Neural progenitor cell (in vitro differentiated cells): ENCODE measurements around the gene PIMREG. TPM values are rescaled to one million over a fixed set of nuclear protein-coding genes. Genes with fewer than 3 reads are reported as not detected.

ENCODE experiments used
- DNase-seq: peaks from one replicate; pipeline ENCODE4 v3.0.0-alpha.2; 2016; ENCODE audit warnings: low spot score
- H2AFZ ChIP-seq: fragments of 200-600 bp; sonication (generic); replicated peaks from 2 replicates; pipeline ENCODE4 v1.6.1; 2016; ENCODE audit warnings: antibody characterized with exemption
- H3F3A ChIP-seq: fragments of 200-600 bp; sonication (generic); 2 replicates; pipeline ENCODE4 v1.6.1; 2016; ENCODE audit warnings: antibody characterized with exemption, low read depth
- H3K27ac ChIP-seq: fragments of 200-600 bp; sonication (generic); 2 replicates; pipeline ENCODE4 v1.5.1; 2016; ENCODE audit warnings: mild to moderate bottlenecking
- H3K27me3 ChIP-seq: fragments of 200-600 bp; sonication (generic); 2 replicates; pipeline ENCODE4 v1.6.1; 2016; ENCODE audit warnings: mild to moderate bottlenecking, moderate library complexity
- H3K36me3 ChIP-seq: fragments of 200-600 bp; sonication (generic); 2 replicates; pipeline ENCODE4 v1.5.1; 2016
- H3K4me1 ChIP-seq: fragments of 200-600 bp; sonication (generic); 2 replicates; pipeline ENCODE4 v1.6.1; 2016; ENCODE audit warnings: mixed run types
- H3K4me2 ChIP-seq: fragments of 200-600 bp; sonication (generic); 2 replicates; pipeline ENCODE4 v1.6.1; 2016
- H3K4me3 ChIP-seq: fragments of 200-600 bp; sonication (generic); 2 replicates; pipeline ENCODE4 v1.5.1; 2016
- H3K79me2 ChIP-seq: fragments of 200-600 bp; sonication (generic); 2 replicates; pipeline ENCODE4 v1.6.1; 2016; ENCODE audit warnings: low read depth
- H3K9ac ChIP-seq: fragments of 200-600 bp; sonication (generic); 2 replicates; pipeline ENCODE4 v1.6.1; 2016
- H3K9me3 ChIP-seq: fragments of 200-600 bp; sonication (generic); 2 replicates; pipeline ENCODE4 v1.5.1; 2016; ENCODE audit warnings: low read depth
- H4K20me1 ChIP-seq: fragments of 200-600 bp; sonication (generic); 2 replicates; pipeline ENCODE4 v1.6.1; 2016; ENCODE audit warnings: low read depth
- H3K27ac Mint-ChIP-seq: 3 replicates; pipeline ENCODE4 v1.8.0; 2021; ENCODE audit warnings: mixed read lengths
- H3K27me3 Mint-ChIP-seq: 2 replicates; pipeline ENCODE4 v1.8.0; 2022; ENCODE audit warnings: low read depth, mild to moderate bottlenecking, inconsistent platforms, moderate library complexity, mixed read lengths; ENCODE audit not compliant: insufficient read depth
- H3K36me3 Mint-ChIP-seq: 3 replicates; pipeline ENCODE4 v1.8.0; 2021; ENCODE audit warnings: mixed read lengths
- H3K4me1 Mint-ChIP-seq: 3 replicates; pipeline ENCODE4 v1.8.0; 2021; ENCODE audit warnings: mixed read lengths
- H3K4me3 Mint-ChIP-seq: 3 replicates; pipeline ENCODE4 v1.8.0; 2021; ENCODE audit warnings: mild to moderate bottlenecking, moderate library complexity, mixed read lengths
- H3K9me3 Mint-ChIP-seq: 3 replicates; pipeline ENCODE4 v1.8.0; 2020; ENCODE audit warnings: mixed read lengths
- EZH2 ChIP-seq: fragments of 200-600 bp; sonication (generic); IDR thresholded peaks from 2 replicates; pipeline ENCODE4 v1.6.1; 2017; ENCODE audit warnings: antibody characterized with exemption, mild to moderate bottlenecking, moderate library complexity
- EZH2phosphoT487 ChIP-seq: fragments of 200-600 bp; sonication (generic); IDR thresholded peaks from 2 replicates; pipeline ENCODE4 v1.6.1; 2017; ENCODE audit warnings: antibody characterized with exemption
- total RNA-seq: library from RNA; depleted of rRNA; stranded (reverse); fragments of >200 nt; gene quantifications from 2 replicates; pipeline ENCODE4 v1.2.3, GENCODE V29; 2015; ENCODE audit warnings: low replicate concordance
- TF ChIP-seq, protein P1 (sequence below): fragments of 200-600 bp; sonication (generic); IDR thresholded peaks from 2 replicates; pipeline ENCODE4 v1.5.1; 2017; ENCODE audit warnings: antibody characterized with exemption, mild to moderate bottlenecking

The PIMREG gene
- total RNA-seq, 1 donor from 2014 or later: 71.3 TPM

DNA sequence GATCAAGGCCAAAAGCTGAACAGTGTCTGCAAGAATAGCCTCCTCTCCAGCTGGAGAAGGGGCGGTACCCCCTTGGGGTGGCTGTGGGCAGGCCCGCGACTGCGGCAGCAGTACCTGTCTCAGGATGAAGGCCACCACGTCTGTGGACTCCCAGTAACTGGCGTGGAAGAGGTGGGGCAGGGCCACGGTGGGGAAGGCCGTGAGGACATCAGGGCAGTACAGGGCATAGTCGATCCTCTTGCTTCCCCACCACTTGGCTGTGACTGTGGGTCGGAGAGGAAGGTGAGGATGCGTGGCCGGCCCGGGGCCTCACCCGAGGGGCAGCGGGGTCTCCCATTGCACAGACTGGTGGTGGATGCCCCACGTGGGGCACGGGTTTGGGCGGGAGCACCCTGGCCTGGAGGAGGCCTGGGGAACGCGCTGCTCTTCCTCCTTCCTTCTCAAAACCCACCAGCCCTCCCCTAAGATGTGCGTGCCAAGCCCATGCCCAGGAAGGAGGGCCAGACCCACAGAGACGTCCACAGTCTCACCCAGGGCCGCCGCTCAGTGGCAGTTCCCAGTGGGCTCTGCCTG, 26.0 kb downstream of the PIMREG start:
- H3K9me3 Mint-ChIP-seq: peaks cover 4% of the 10 kb centered on the region
- H3K27ac ChIP-seq: no peak overlapping the region
- peaks cover 17% of the 10 kb centered on the region for H3F3A ChIP-seq
- H3K79me2 ChIP-seq: no peaks in the 10 kb centered on the region
- peaks cover 5% of the 10 kb centered on the region for H3K36me3 Mint-ChIP-seq
- no peak overlapping the region for H3K4me3 ChIP-seq
- TF ChIP-seq, protein P1, sequence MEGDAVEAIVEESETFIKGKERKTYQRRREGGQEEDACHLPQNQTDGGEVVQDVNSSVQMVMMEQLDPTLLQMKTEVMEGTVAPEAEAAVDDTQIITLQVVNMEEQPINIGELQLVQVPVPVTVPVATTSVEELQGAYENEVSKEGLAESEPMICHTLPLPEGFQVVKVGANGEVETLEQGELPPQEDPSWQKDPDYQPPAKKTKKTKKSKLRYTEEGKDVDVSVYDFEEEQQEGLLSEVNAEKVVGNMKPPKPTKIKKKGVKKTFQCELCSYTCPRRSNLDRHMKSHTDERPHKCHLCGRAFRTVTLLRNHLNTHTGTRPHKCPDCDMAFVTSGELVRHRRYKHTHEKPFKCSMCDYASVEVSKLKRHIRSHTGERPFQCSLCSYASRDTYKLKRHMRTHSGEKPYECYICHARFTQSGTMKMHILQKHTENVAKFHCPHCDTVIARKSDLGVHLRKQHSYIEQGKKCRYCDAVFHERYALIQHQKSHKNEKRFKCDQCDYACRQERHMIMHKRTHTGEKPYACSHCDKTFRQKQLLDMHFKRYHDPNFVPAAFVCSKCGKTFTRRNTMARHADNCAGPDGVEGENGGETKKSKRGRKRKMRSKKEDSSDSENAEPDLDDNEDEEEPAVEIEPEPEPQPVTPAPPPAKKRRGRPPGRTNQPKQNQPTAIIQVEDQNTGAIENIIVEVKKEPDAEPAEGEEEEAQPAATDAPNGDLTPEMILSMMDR: no peak
- TF ChIP-seq EZH2phosphoT487: no peak
- no peak for TF ChIP-seq EZH2
- H3K4me2 ChIP-seq: no peak overlapping the region
- no peak overlapping the region for H3K27ac Mint-ChIP-seq
- no peak overlapping the region for H3K4me3 Mint-ChIP-seq
- H3K9me3 ChIP-seq: no peaks in the 10 kb centered on the region
- no peak for DNase-seq
- no peaks in the 10 kb centered on the region for H4K20me1 ChIP-seq
- H3K9ac ChIP-seq: no peak overlapping the region
- peaks cover 20% of the 10 kb centered on the region for H3K27me3 Mint-ChIP-seq
- peaks cover 31% of the 10 kb centered on the region for H3K4me1 ChIP-seq
- H3K36me3 ChIP-seq: no peaks in the 10 kb centered on the region
- no peaks in the 10 kb centered on the region for H3K27me3 ChIP-seq
- peaks cover 29% of the 10 kb centered on the region for H3K4me1 Mint-ChIP-seq
- no peak overlapping the region for H2AFZ ChIP-seq

- Histone ChIP-seq H4K20me1 (no peaks in the 10 kb centered on the region), H3K36me3 (no peaks in the 10 kb centered on the region), H3K27ac (no peak overlapping the region), H3K9me3 (no peaks in the 10 kb centered on the region), H3K4me2 (peak overlapping the region; percentile 56), H3F3A (peaks cover 17% of the 10 kb centered on the region), H3K27me3 (no peaks in the 10 kb centered on the region), H3K4me3 (no peak overlapping the region), H3K79me2 (no peaks in the 10 kb centered on the region), H3K9ac (no peak overlapping the region), H3K4me1 (peaks cover 34% of the 10 kb centered on the region), H2AFZ (no peak overlapping the region)
- Mint-ChIP-seq H3K27ac (no peak overlapping the region), H3K27me3 (peaks cover 20% of the 10 kb centered on the region), H3K9me3 (peaks cover 4% of the 10 kb centered on the region), H3K36me3 (peaks cover 5% of the 10 kb centered on the region), H3K4me1 (peaks cover 29% of the 10 kb centered on the region), H3K4me3 (no peak overlapping the region)
- no peak for DNase-seq
- TF ChIP-seq EZH2phosphoT487: no peak
- TF ChIP-seq, protein P1: no peak
- no peak for TF ChIP-seq EZH2
These were observed 26.7 kb downstream of the PIMREG start for GRCh38 chr17:6470751-6471521.

GRCh38 chr17:6471531-6472465, 27.5 kb downstream of the PIMREG start:
- Histone ChIP-seq H3K79me2 (no peaks in the 10 kb centered on the region), H4K20me1 (no peaks in the 10 kb centered on the region), H3F3A (peaks cover 17% of the 10 kb centered on the region), H3K27me3 (no peaks in the 10 kb centered on the region), H3K36me3 (no peaks in the 10 kb centered on the region), H3K4me2 (peak overlapping the region; percentile 56), H3K4me3 (no peak overlapping the region), H3K9me3 (no peaks in the 10 kb centered on the region), H2AFZ (no peak overlapping the region), H3K27ac (peak overlapping the region; percentile 8), H3K4me1 (peaks cover 34% of the 10 kb centered on the region), H3K9ac (no peak overlapping the region)
- peak; percentile 83 for DNase-seq
- peaks cover 34% of the 10 kb centered on the region for H3K4me1 Mint-ChIP-seq
- no peak overlapping the region for H3K27ac Mint-ChIP-seq
- peaks cover 2% of the 10 kb centered on the region for H3K36me3 Mint-ChIP-seq
- peaks cover 20% of the 10 kb centered on the region for H3K27me3 Mint-ChIP-seq
- H3K4me3 Mint-ChIP-seq: peak overlapping the region; percentile 71
- H3K9me3 Mint-ChIP-seq: no peaks in the 10 kb centered on the region
- TF ChIP-seq, protein P1: no peak
- TF ChIP-seq EZH2phosphoT487 (no peak), EZH2 (no peak)
